GM12874 (cell line): Measurements from ENCODE around the gene NELL1.

ENCODE experiments used
- TF ChIP-seq, protein P1 (sequence below): IDR thresholded peaks from 2 replicates; pipeline ENCODE4 v1.5.1; 2011; ENCODE audit warnings: low read depth, mild to moderate bottlenecking, control low read depth, low read length, moderate library complexity; ENCODE audit not compliant: insufficient read depth

NELL1 gene

DNA sequence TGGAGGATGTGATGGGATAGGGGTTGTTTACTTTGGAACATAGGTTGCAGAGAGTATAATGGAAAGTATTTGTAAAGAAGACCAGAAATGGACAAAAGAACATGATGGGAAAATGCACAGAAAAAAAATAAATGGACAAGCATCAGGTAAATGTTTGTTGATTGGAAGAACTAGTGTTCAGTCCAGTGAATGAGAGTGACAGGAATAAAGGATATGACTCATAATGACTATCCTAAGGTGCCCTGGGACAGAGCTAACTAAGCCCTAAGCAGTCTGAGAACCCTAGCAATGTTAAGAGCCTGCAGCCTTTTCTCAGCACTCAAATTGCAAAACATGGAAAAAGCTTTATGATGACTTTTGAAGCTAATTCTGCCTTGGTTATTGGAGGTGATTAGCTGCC is 790.7 kb downstream of the NELL1 start:
- TF ChIP-seq, protein P1, sequence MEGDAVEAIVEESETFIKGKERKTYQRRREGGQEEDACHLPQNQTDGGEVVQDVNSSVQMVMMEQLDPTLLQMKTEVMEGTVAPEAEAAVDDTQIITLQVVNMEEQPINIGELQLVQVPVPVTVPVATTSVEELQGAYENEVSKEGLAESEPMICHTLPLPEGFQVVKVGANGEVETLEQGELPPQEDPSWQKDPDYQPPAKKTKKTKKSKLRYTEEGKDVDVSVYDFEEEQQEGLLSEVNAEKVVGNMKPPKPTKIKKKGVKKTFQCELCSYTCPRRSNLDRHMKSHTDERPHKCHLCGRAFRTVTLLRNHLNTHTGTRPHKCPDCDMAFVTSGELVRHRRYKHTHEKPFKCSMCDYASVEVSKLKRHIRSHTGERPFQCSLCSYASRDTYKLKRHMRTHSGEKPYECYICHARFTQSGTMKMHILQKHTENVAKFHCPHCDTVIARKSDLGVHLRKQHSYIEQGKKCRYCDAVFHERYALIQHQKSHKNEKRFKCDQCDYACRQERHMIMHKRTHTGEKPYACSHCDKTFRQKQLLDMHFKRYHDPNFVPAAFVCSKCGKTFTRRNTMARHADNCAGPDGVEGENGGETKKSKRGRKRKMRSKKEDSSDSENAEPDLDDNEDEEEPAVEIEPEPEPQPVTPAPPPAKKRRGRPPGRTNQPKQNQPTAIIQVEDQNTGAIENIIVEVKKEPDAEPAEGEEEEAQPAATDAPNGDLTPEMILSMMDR: no peak

DNA sequence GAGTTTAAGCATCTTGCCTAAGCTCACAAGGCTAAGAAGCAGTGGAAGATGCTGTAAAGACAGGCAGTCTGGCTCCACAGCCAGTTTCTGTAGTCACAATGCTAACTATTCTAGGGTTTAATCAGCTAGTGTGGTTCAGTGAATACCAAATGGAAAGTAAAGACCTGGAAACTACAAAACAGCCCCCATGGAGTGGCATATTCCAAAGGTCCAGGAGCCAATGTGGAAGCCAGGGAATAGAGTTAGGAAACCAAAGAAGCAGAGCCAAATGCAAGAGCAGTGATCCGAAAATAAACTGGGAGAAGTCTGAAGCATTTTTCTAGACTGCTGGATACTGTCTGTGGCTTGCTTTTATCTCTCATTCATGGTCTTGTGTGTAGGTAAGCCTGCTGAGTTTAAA is 792.3 kb downstream of the NELL1 start:
- TF ChIP-seq, protein P1: no peak

DNA sequence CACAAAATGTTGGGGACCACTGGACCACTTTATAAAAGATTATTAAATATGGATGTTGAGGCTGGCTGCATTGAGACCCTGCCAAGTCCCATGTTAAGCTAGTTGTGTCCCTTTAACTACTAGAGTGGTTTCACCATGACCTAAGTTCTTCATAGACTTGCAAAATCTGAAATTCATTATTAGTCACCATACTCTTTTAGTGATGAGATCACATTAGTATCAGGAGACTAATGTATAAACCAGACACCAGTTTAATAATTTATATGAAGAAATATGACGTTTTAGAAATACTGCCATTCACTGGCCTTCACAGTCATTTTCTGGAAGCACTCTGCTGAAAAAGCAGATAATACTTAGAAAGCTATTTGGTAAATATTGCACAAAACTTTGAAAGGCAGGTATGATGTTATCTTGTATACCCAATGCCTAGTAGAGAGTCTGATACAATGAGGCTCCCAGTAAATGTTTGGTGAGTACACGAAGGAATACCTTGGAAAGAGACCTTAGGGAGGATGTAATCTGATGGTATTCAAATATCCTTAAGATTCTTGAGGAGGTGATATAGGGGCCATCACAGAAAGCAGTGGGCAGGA is 795.3 kb downstream of the NELL1 start:
- TF ChIP-seq, protein P1: no peak

DNA sequence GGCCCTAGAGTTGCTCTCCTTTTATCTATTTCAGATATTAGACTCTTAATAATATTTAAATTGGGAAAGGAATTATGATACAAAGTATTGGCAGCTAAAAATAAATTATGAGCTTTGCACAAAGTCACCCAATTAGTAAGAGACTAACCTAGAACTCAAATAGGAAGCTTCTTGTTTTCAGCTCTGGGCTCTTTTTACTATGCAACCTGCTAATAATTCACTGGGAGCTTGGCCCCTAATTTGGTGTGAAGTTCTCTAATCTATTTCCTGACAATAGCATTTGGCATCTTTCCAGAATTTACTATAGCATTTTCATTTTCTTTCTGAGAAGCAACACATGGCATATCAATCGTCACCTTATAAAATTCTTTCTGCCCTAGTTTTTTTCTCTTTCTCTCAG is 795.8 kb downstream of the NELL1 start:
- TF ChIP-seq, protein P1: no peak

DNA sequence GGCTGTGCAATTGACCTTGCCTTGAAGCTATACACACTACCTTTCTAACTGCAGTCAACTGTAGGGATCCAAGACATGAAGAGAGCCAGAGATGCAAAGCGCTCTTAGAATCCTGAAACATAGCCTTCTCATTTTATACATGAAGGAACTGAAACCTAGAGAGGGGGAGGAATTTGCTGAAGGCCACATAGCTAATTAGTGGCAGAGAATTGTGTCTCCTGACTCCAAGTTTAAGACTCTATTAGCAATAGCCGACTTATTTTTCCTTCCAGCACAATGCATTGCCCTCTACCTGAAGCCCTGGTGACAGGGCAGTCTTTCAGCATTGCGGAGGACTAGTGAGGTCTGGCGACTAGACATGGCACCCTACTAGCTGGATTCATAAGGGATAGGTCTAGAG is 796.5 kb downstream of the NELL1 start:
- TF ChIP-seq, protein P1: no peak

DNA sequence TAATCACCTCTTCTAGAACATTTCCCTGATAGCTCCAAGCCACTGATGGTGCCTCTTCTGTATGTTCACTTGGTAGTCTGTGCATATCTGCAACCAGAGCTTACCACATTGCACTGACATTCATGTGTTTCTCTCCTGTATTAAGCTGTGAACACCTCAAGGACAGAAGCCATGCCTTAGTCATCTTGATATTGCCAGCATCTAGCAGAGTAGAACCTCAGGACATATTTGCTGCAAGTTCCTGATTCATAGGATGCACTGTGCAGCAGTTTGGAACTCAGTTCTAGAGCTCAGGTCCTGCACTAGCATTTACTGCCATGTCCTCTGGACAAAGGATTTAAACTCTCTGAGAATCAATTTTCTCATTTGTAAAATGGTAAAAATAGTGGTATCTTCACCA is 801.1 kb downstream of the NELL1 start:
- TF ChIP-seq, protein P1: no peak

DNA sequence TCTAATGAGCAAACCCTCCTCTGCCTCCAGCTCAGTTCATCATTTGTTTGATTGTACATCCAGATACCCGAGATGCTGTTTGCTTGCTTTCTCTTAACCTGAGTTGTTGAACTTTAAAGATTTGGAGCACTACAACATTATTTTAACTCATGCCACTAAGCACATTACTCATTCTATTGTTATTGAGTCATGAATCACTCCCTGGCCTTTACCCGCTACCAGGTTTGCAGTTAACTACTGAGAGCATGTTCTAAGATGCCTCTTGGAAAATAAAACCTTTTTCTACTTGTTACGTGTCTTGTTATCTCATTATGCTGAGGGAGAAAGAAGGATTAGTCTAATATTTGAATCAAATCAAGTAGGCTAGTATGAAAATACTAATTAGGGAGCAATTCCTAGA is 802.9 kb downstream of the NELL1 start:
- TF ChIP-seq, protein P1: no peak
